ENCODE results near the gene ADCY2. TPM values are rescaled to one million over a fixed set of nuclear protein-coding genes. Genes with fewer than 3 reads are reported as not detected.
A peak's percentile ranks its signal among the peaks of the same experiment; 100 is the strongest.

Gene ADCY2
- total and polyA plus RNA-seq, 2 experiments from 2014 or later, result 23.8 to 74.9 TPM

GRCh38 chr5:7468742-7469141, 72.8 kb downstream of the ADCY2 start:
- peaks cover 24% of the 10 kb centered on the region for H3K36me3 Mint-ChIP-seq (ENCODE audit: low read depth)
- H3K9me2 ChIP-seq (ENCODE audit: insufficient read depth), result peaks cover 7% of the 10 kb centered on the region; the same call in 1 of the 2 replicates
- peaks cover 8% of the 10 kb centered on the region; the same call in 1 of the 2 replicates for H4K20me1 ChIP-seq (replicated peaks; ENCODE audit: insufficient read depth)
- no peaks in the 10 kb centered on the region for H3K36me3 ChIP-seq (ENCODE audit: insufficient read depth)
- H3K27me3 ChIP-seq (ENCODE audit: insufficient read depth), result no peaks in the 10 kb centered on the region
- ATAC-seq (no peak), DNase-seq (ENCODE audit: low spot score) (no peak)
- peaks cover 19% of the 10 kb centered on the region for H3K9me3 Mint-ChIP-seq
- no peak overlapping the region for H3K4me3 ChIP-seq
- no peak overlapping the region for H2AFZ ChIP-seq
- H3K27ac Mint-ChIP-seq, result no peak overlapping the region
- H3K27ac ChIP-seq (ENCODE audit: low read depth), result peak overlapping the region; percentile 29; the same call in 1 of the 2 replicates
- H3K4me1 ChIP-seq (ENCODE audit: insufficient read depth), result peaks cover 47% of the 10 kb centered on the region
- TF ChIP-seq NANOG (IDR thresholded peaks at IDR 0.05; ENCODE audit: borderline replicate concordance) (no peak), ZNF331 (CRISPR knock-in tag; IDR thresholded peaks at IDR 0.05; ENCODE audit: low read depth) (no peak), STAT1 (IDR thresholded peaks at IDR 0.05; ENCODE audit: unreplicated experiment) (no peak), EZH2 (IDR thresholded peaks at IDR 0.05; ENCODE audit: low read depth, unreplicated experiment) (no peak), CREB1 (CRISPR knock-in tag; IDR thresholded peaks at IDR 0.05; ENCODE audit: low read depth) (no peak), CTCF (conservative IDR thresholded peaks at IDR 0.05; ENCODE audit: low read depth in 2 of 2) (no peak), POLR2AphosphoS5 (IDR thresholded peaks at IDR 0.05; ENCODE audit: low read depth) (no peak), REST (IDR thresholded peaks at IDR 0.05; ENCODE audit: unreplicated experiment) (no peak), ZNF114 (CRISPR knock-in tag; IDR thresholded peaks at IDR 0.05) (no peak), EZH2phosphoT487 (IDR thresholded peaks at IDR 0.05; ENCODE audit: unreplicated experiment) (no peak), ZNF462 (CRISPR knock-in tag; IDR thresholded peaks at IDR 0.05) (no peak), JUNB (IDR thresholded peaks at IDR 0.05; ENCODE audit: unreplicated experiment) (no peak), ETS1 (IDR thresholded peaks at IDR 0.05) (no peak)
- H3K4me2 ChIP-seq, result no peak overlapping the region
- no peaks in the 10 kb centered on the region; the same call in 1 of the 2 replicates for H3F3A ChIP-seq (replicated peaks; ENCODE audit: low read depth)
- H3K4me1 Mint-ChIP-seq, result peaks cover 45% of the 10 kb centered on the region
- peaks cover 96% of the 10 kb centered on the region for H3K79me2 ChIP-seq (replicated peaks; ENCODE audit: insufficient read depth)
- no peak overlapping the region for H3K4me3 Mint-ChIP-seq
- no peaks in the 10 kb centered on the region for H3K27me3 Mint-ChIP-seq (ENCODE audit: insufficient read depth, low read depth, poor library complexity)

All from GM23338 (cell line).